ENCODE measurements around the gene GLIS1. TPM values are rescaled to one million over a fixed set of nuclear protein-coding genes. Genes with fewer than 3 reads are reported as not detected.

GLIS1 gene
- total RNA-seq, 1 experiment from 2014 or later, result 1.7 TPM

GRCh38 chr1:53567450-53567849 lies 171.5 kb downstream of the GLIS1 start:
- CTCF ChIA-PET, result no interaction called here

GRCh38 chr1:53563611-53564010 lies 175.4 kb downstream of the GLIS1 start:
- BruUV-seq (replicated peaks), result no TSS peak
- H3K4me1 ChIP-seq (ENCODE audit: insufficient read depth, low read length), result no peaks in the 10 kb centered on the region
- ATAC-seq (no peak), DNase-seq (no peak)
- H3K9ac ChIP-seq (ENCODE audit: low read length), result no peak overlapping the region
- H3K4me3 ChIP-seq (ENCODE audit: low read length), result no peak overlapping the region
- ChIA-PET CTCF (no interaction called here), POLR2A (ENCODE audit: unreplicated experiment) (no interaction called here)
- no peaks in the 10 kb centered on the region for H4K20me1 ChIP-seq (ENCODE audit: low read length)
- no peaks in the 10 kb centered on the region for H3F3A ChIP-seq (ENCODE audit: low read length, unreplicated experiment)
- no peaks in the 10 kb centered on the region for H3K9me2 ChIP-seq (replicated peaks; ENCODE audit: low read length)
- intact Hi-C loops (cut with micrococcal nuclease), result no loop called here
- no peaks in the 10 kb centered on the region for H3K79me2 ChIP-seq (ENCODE audit: low read length)
- no peaks in the 10 kb centered on the region for H3K9me3 ChIP-seq (ENCODE audit: low read length)
- H3K4me2 ChIP-seq (ENCODE audit: low read length), result no peak overlapping the region
- no peak for TF ChIP-seq EZH2phosphoT487 (IDR thresholded peaks at IDR 0.05; ENCODE audit: borderline replicate concordance, low read length)
- no peak for TF ChIP-seq EZH2 (IDR thresholded peaks at IDR 0.05; ENCODE audit: low read length, unreplicated experiment)
- no peak for TF ChIP-seq CTCF (conservative IDR thresholded peaks at IDR 0.05; ENCODE audit: low read depth, low read length)
- H3K36me3 ChIP-seq (ENCODE audit: low read depth, low read length), result no peaks in the 10 kb centered on the region
- no peak overlapping the region for H2AFZ ChIP-seq (ENCODE audit: low read length)
- H3K27ac ChIP-seq (ENCODE audit: low read length), result no peak overlapping the region
- H3K27me3 ChIP-seq (ENCODE audit: low read length), result no peaks in the 10 kb centered on the region

More at GRCh38 chr1:53567450-53567849, 171.5 kb downstream of the GLIS1 start:
- no peaks in the 10 kb centered on the region for H3K27me3 ChIP-seq (ENCODE audit: low read length)
- H3K4me3 ChIP-seq (ENCODE audit: low read length), result no peak overlapping the region
- H3K27ac ChIP-seq (ENCODE audit: low read length), result no peak overlapping the region
- H3K79me2 ChIP-seq (ENCODE audit: low read length), result no peaks in the 10 kb centered on the region
- DNase-seq (no peak), ATAC-seq (no peak)
- no peaks in the 10 kb centered on the region for H3K9me2 ChIP-seq (replicated peaks; ENCODE audit: low read length)
- H3K9ac ChIP-seq (ENCODE audit: low read length), result no peak overlapping the region
- TF ChIP-seq EZH2phosphoT487 (IDR thresholded peaks at IDR 0.05; ENCODE audit: borderline replicate concordance, low read length), result no peak
- no peak for TF ChIP-seq EZH2 (IDR thresholded peaks at IDR 0.05; ENCODE audit: low read length, unreplicated experiment)
- TF ChIP-seq CTCF (conservative IDR thresholded peaks at IDR 0.05; ENCODE audit: low read depth, low read length), result no peak
- H3K4me1 ChIP-seq (ENCODE audit: insufficient read depth, low read length), result 0 out of 2 replicates have a peak, but pooled peaks cover 3% of the 10 kb centered on the region
- no peaks in the 10 kb centered on the region for H3K36me3 ChIP-seq (ENCODE audit: low read depth, low read length)
- H3F3A ChIP-seq (ENCODE audit: low read length, unreplicated experiment), result no peaks in the 10 kb centered on the region
- no peaks in the 10 kb centered on the region for H4K20me1 ChIP-seq (ENCODE audit: low read length)
- POLR2A ChIA-PET (ENCODE audit: unreplicated experiment), result no interaction called here
- no TSS peak for BruUV-seq (replicated peaks)
- no peak overlapping the region for H3K4me2 ChIP-seq (ENCODE audit: low read length)
- H3K9me3 ChIP-seq (ENCODE audit: low read length), result no peaks in the 10 kb centered on the region
- intact Hi-C loops (cut with micrococcal nuclease), result no loop called here
- no peak overlapping the region for H2AFZ ChIP-seq (ENCODE audit: low read length)

- Histone ChIP-seq H3K4me2 (ENCODE audit: low read length) (no peak overlapping the region), H3K36me3 (ENCODE audit: low read depth, low read length) (no peaks in the 10 kb centered on the region), H3K4me3 (ENCODE audit: low read length) (no peak overlapping the region), H3F3A (ENCODE audit: low read length, unreplicated experiment) (no peaks in the 10 kb centered on the region), H3K4me1 (ENCODE audit: insufficient read depth, low read length) (no peaks in the 10 kb centered on the region), H3K27me3 (ENCODE audit: low read length) (no peaks in the 10 kb centered on the region), H3K27ac (ENCODE audit: low read length) (no peak overlapping the region), H4K20me1 (ENCODE audit: low read length) (no peaks in the 10 kb centered on the region), H3K9ac (ENCODE audit: low read length) (no peak overlapping the region), H2AFZ (ENCODE audit: low read length) (no peak overlapping the region), H3K79me2 (ENCODE audit: low read length) (no peaks in the 10 kb centered on the region), H3K9me3 (ENCODE audit: low read length) (no peaks in the 10 kb centered on the region), H3K9me2 (replicated peaks; ENCODE audit: low read length) (no peaks in the 10 kb centered on the region)
- BruUV-seq (replicated peaks), result no TSS peak
- intact Hi-C loops (cut with micrococcal nuclease), result no loop called here
- ChIA-PET POLR2A (ENCODE audit: unreplicated experiment) (no interaction called here), CTCF (no interaction called here)
- no peak for ATAC-seq
- DNase-seq, result no peak
- TF ChIP-seq EZH2phosphoT487 (IDR thresholded peaks at IDR 0.05; ENCODE audit: borderline replicate concordance, low read length) (no peak), EZH2 (IDR thresholded peaks at IDR 0.05; ENCODE audit: low read length, unreplicated experiment) (no peak), CTCF (conservative IDR thresholded peaks at IDR 0.05; ENCODE audit: low read depth, low read length) (no peak)
These were observed 176.0 kb downstream of the GLIS1 start for GRCh38 chr1:53562981-53563379.
